Muscle layer of duodenum (tissue), 2 donors: Measurements from ENCODE around the gene MRI1.
A peak's percentile ranks its signal among the peaks of the same experiment; 100 is the strongest.

Experiments used
- H3K27ac ChIP-seq: one replicate; pipeline ENCODE4 v1.7.0; 2013; ENCODE audit warnings: mild to moderate bottlenecking, low read length
- H3K27me3 ChIP-seq: one replicate; pipeline ENCODE4 v1.7.0; 2013; ENCODE audit warnings: low read depth, mild to moderate bottlenecking, control low read depth, low read length
- H3K36me3 ChIP-seq, 2 donors: one replicate each; pipeline ENCODE4 v1.7.0; 2013; ENCODE audit warnings: low read length in 2 of 2, control low read depth in 1 of 2, mild to moderate bottlenecking in 1 of 2; ENCODE audit not compliant: insufficient read depth in 2 of 2, control insufficient read depth in 1 of 2
- H3K4me1 ChIP-seq, 2 donors: one replicate each; pipeline ENCODE4 v1.7.0; 2013; ENCODE audit warnings: low read length in 2 of 2, mild to moderate bottlenecking in 2 of 2, control low read depth in 1 of 2, moderate library complexity in 1 of 2; ENCODE audit not compliant: insufficient read depth in 2 of 2, control insufficient read depth in 1 of 2
- H3K4me3 ChIP-seq, 2 donors: one replicate each; pipeline ENCODE4 v1.7.0; 2013; ENCODE audit warnings: low read length in 2 of 2, low read depth in 1 of 2, mild to moderate bottlenecking in 1 of 2
- H3K9me3 ChIP-seq, 2 donors: one replicate each; pipeline ENCODE4 v1.7.0; 2013; ENCODE audit warnings: low read length in 2 of 2, control low read depth in 1 of 2, mild to moderate bottlenecking in 1 of 2; ENCODE audit not compliant: control insufficient read depth in 1 of 2
- donor health status: healthy.

Gene MRI1

GRCh38 chr19:13761423-13761822 lies 2.9 kb upstream of the MRI1 start:
- Histone ChIP-seq H3K4me3 (no peak overlapping the region), H3K9me3 (no peaks in the 10 kb centered on the region), H3K36me3 (peaks cover 19 to 60% of the 10 kb centered on the region in 2 donors), H3K4me1 (peaks cover 0 to 17% of the 10 kb centered on the region in 2 donors), H3K27ac (no peak overlapping the region), H3K27me3 (no peaks in the 10 kb centered on the region)

- no peaks in the 10 kb centered on the region for H3K27me3 ChIP-seq
- peaks cover 0 to 19% of the 10 kb centered on the region in 2 donors for H3K4me1 ChIP-seq
- no peak overlapping the region for H3K4me3 ChIP-seq
- H3K36me3 ChIP-seq: peaks cover 9 to 47% of the 10 kb centered on the region in 2 donors
- H3K27ac ChIP-seq: no peak overlapping the region
- no peaks in the 10 kb centered on the region for H3K9me3 ChIP-seq
These were observed 1.6 kb upstream of the MRI1 start for GRCh38 chr19:13762635-13763235.

DNA sequence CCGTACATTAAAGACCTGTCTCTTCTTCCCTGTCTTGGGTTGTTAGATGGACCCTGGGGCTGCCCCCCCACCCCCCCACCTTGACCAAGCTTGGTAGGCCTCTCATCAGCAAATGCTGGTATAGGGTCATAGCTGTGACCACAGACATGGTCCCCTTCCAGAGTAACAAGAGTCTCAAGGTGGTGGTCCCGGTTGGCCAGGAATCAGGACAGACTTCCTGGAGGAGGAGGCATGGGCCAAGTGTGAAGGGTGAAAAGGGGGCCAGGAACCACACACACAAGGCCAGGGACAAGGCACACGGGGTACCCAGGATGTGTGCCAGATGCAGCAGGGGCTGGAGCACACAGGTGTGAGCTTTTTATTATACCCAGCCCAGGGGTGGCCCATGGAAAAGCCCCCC lies 1.1 kb upstream of the MRI1 start:
- no peak overlapping the region for H3K4me3 ChIP-seq
- no peaks in the 10 kb centered on the region for H3K9me3 ChIP-seq
- H3K4me1 ChIP-seq: peaks cover 0 to 19% of the 10 kb centered on the region in 2 donors
- H3K27ac ChIP-seq: no peak overlapping the region
- H3K27me3 ChIP-seq: no peaks in the 10 kb centered on the region
- H3K36me3 ChIP-seq: peaks cover 4 to 46% of the 10 kb centered on the region in 2 donors

GRCh38 chr19:13764821-13765394 lies 586 bp downstream of the MRI1 start:
- Histone ChIP-seq H3K27me3 (no peaks in the 10 kb centered on the region), H3K9me3 (no peaks in the 10 kb centered on the region), H3K4me1 (peaks cover 0 to 19% of the 10 kb centered on the region in 2 donors), H3K4me3 (peak overlapping the region; percentile 46 to 79), H3K27ac (no peak overlapping the region), H3K36me3 (peaks cover 0 to 47% of the 10 kb centered on the region in 2 donors)

- no peaks in the 10 kb centered on the region for H3K27me3 ChIP-seq
- H3K9me3 ChIP-seq: no peaks in the 10 kb centered on the region
- peaks cover 0 to 45% of the 10 kb centered on the region in 2 donors for H3K36me3 ChIP-seq
- no peak overlapping the region for H3K27ac ChIP-seq
- H3K4me3 ChIP-seq: peak overlapping the region; percentile 46 to 79
- H3K4me1 ChIP-seq: peaks cover 0 to 19% of the 10 kb centered on the region in 2 donors
These were observed 1.2 kb downstream of the MRI1 start for GRCh38 chr19:13765395-13766094.

DNA sequence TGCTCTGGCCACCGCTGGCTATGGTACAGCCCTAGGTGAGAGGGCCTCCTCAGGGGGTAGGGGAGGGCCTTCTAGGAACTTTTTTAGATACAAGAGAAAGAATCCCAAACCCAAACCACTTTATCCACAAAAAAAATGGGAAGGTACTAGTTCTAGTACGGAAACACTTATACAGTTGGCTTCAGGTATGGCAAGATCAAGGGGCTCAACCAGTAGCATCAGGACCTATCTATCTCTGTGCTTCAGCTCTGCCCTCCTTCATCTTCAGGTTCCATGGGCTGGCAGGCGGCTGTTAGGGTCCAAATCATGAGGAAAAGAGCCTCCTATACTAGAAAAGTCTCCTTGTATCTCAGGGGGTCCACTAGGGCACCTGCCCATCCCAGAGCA lies 1.8 kb downstream of the MRI1 start:
- peaks cover 0 to 41% of the 10 kb centered on the region in 2 donors for H3K36me3 ChIP-seq
- no peak overlapping the region for H3K4me3 ChIP-seq
- H3K4me1 ChIP-seq: peaks cover 0 to 19% of the 10 kb centered on the region in 2 donors
- H3K27ac ChIP-seq: no peak overlapping the region
- no peaks in the 10 kb centered on the region for H3K9me3 ChIP-seq
- no peaks in the 10 kb centered on the region for H3K27me3 ChIP-seq

GRCh38 chr19:13768510-13768909 lies 4.2 kb downstream of the MRI1 start:
- H3K27ac ChIP-seq: no peak overlapping the region
- H3K4me3 ChIP-seq: no peak overlapping the region
- H3K9me3 ChIP-seq: no peaks in the 10 kb centered on the region
- H3K36me3 ChIP-seq: peaks cover 0 to 29% of the 10 kb centered on the region in 2 donors
- peaks cover 0 to 19% of the 10 kb centered on the region in 2 donors for H3K4me1 ChIP-seq
- no peaks in the 10 kb centered on the region for H3K27me3 ChIP-seq

- H3K4me1 ChIP-seq: peaks cover 2 to 22% of the 10 kb centered on the region in 2 donors
- H3K4me3 ChIP-seq: no peak overlapping the region
- H3K36me3 ChIP-seq: peaks cover 0 to 29% of the 10 kb centered on the region in 2 donors
- H3K9me3 ChIP-seq: no peaks in the 10 kb centered on the region
- no peaks in the 10 kb centered on the region for H3K27me3 ChIP-seq
- no peak overlapping the region for H3K27ac ChIP-seq
These were observed 5.8 kb downstream of the MRI1 start for GRCh38 chr19:13770013-13770635.

DNA sequence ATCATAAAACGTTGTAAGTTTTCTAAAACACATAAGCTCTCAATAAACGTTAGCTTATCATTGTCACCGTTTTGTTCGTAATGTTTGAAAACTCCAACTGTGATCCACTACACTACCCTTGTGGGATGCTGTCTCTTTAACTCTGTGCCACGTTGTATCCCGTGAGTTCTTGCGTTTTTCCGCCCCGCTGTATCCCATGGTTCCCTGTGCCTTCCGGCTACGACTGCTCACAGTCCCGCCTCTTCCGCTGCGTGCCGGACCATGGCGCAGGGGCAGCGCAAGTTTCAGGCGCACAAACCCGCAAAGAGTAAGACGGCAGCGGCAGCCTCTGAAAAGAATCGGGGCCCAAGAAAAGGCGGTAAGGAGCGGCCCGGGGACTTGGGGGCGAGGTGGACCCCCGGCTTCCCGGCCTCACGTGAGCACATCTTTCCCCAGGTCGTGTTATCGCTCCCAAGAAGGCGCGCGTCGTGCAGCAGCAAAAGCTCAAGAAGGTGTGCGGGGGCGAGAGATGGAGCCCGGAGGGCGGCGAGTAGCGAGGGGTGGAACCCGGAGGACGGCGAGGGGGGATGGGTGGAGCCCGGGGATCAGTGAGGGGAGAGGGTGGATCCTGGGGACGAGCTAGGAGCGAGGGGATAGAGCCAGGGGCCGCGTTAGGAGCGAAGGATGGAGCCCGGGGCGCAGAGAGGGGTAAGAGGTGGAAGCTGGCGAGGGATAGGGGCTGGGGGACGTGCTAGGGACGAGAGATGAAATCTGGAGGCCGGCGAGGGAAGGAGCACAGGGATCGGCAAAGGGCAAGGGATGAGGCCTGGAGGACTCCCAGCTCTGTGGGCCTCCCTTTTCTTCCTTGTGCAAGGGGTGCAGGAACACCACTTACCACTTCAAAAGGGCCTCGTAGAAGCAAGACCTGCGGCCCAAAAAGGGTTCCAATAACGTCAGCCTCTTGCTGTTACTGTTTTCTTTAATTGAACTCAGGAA lies 10.2 kb downstream of the MRI1 start, which contains the start of gene C19orf53:
Gene C19orf53, plus strand, starts transcription at position 240 of the 975 bp plus-strand sequence. Its CDS starts 22 bp downstream, at position 262.
- Histone ChIP-seq H3K4me3 (peak within 1 kb of the TSS; percentile 91 to 94), H3K27me3 (no peaks in the 10 kb centered on the region), H3K9me3 (no peaks in the 10 kb centered on the region), H3K4me1 (peaks cover 7 to 27% of the 10 kb centered on the region in 2 donors), H3K27ac (peak within 1 kb of the TSS; percentile 84), H3K36me3 (peaks cover 23 to 44% of the 10 kb centered on the region in 2 donors)

DNA sequence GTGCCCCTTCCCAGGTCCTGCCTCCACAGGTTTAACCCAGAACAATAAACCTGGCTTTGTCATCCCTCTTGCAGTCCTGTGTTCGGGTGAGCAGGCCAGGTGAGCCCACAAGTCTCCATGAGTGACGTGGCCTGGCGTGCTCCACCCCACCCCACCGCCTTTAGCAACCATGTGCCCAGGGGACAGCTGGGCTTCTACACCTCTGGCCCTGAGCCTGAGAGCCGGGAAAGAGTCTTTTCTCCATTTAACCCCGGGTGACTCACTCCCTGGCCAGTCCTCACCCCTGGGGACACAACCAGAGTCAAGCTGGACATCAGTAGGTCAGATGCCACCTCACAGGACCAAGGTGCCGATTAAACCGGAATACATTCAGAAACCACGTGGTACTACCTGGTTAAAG lies 14.1 kb downstream of the MRI1 start:
- Histone ChIP-seq H3K4me1 (peaks cover 7 to 31% of the 10 kb centered on the region in 2 donors), H3K27me3 (no peaks in the 10 kb centered on the region), H3K4me3 (no peak overlapping the region), H3K27ac (no peak overlapping the region), H3K9me3 (no peaks in the 10 kb centered on the region), H3K36me3 (peaks cover 23 to 32% of the 10 kb centered on the region in 2 donors)
